HG03135 (cell line): ENCODE measurements around the gene CD81.

ENCODE experiments used
- ATAC-seq: cut with Tn5 transposase; IDR thresholded peaks from one replicate; pipeline ENCODE4 v1.9.1; 2021; ENCODE audit warnings: mild to moderate bottlenecking, moderate library complexity; ENCODE audit not compliant: unreplicated experiment

CD81 gene

DNA sequence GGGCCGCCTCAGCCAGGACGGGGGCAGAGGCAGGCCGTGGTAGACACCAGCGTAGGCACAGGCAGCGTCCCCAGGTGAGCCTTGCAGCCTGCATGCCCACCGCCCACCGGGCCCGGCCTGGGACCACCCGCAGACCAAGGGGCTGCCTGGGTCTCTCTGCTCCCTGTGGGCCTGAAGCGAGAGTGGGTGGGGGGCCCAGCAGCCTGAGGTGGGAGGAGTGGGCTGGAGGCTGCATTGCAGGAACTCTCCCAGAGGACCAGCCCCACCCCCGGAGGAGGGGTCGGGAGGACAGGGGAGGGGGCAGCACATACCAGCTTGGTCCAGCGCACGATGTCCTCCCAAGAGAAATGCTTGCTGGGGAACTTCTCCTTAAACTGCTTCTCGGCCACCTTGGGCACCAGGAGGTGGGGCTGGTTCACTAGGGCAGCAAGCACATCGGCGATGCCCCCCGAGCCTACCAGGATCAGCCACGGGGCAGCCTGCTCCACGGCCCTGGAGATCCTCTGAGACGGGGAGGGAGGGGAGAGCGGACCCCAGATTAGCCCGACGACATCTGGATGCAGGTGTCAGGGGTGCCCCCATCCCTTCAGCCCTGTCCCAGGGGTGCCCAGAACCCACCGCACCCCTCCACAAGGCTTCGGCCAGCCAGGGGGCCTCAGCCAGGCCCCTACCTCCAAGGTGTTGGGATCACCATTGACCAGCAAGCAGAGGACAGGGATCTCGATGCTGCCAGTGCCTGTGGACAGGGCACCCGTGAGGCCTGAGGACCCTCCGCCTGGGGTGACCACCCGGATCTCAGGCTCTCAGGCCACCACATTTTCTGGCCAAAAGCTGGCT is 41.0 kb downstream of the CD81 start:
- ATAC-seq = no peak

DNA sequence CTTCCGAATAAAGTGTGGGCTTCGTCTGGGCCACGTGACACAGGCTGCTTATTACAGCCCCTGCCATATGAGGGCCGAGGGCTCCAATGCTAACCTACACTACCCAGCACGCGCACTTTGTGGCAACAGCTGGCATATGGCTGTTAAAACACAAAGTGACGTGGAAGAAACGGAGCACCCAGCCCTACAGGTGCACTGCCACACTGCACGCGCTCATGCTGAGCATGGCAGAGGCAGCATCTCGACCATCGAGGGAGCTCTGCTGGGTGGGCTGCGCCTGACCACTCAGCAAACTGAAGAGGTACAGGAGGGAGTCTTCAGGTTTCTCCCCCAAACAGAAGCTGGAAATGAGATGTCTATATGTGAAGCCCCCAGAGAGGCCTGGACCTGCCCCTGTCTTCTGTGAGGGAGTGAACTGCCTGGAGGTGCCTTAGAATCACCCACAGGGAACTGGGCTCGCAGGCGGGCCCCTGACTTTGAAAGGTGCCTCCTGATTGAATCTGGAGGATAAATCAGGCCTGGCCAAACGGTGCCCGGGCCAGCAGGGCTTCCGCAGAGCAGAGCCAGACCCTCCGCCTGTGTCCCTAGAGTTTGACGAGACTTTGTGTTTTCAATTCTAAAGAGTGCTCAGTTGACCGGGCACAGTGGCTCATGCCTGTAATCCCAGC is 41.7 kb downstream of the CD81 start:
- ATAC-seq = no peak

DNA sequence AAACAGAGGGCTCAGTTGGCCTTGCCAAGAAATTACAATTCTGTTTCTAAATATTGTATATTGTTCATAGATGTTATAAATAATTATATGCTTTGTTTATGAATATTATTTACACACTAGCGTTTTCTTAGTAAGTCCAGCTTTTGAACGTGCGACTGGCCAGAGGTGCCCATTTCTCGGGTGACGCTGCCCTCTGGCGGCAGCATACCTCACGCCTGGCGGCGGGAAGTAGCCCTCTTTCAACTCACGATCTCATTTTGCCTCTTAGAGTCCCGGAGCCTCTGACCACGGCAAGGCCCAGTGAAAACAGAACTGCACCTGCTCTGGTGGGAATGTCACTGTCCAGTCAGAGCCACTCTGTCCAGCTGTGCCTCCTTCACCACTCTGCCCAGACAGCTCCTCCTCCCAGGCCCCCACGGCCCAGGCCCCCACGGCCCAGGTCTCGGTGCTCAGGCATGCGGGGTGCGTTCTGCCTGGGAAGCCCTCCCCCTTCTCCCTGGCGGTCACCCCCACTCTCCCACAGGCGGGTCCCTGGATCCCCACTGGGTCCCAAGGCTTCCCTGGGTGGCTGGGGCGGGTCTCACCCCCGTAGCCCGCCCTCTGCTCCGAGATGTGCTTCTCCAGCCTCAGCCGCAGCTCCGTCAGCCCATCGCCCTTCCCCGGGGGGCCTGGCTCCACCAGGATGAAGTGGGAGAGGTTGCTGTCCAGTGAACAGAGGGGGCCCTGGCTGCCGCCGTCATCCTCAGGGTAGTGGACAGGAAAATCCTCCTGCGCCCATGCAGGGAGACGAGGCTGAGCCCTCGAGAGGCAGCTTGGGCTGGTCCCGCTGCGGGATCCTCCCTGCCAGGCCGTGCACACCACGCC is 42.8 kb downstream of the CD81 start:
- ATAC-seq = no peak

DNA sequence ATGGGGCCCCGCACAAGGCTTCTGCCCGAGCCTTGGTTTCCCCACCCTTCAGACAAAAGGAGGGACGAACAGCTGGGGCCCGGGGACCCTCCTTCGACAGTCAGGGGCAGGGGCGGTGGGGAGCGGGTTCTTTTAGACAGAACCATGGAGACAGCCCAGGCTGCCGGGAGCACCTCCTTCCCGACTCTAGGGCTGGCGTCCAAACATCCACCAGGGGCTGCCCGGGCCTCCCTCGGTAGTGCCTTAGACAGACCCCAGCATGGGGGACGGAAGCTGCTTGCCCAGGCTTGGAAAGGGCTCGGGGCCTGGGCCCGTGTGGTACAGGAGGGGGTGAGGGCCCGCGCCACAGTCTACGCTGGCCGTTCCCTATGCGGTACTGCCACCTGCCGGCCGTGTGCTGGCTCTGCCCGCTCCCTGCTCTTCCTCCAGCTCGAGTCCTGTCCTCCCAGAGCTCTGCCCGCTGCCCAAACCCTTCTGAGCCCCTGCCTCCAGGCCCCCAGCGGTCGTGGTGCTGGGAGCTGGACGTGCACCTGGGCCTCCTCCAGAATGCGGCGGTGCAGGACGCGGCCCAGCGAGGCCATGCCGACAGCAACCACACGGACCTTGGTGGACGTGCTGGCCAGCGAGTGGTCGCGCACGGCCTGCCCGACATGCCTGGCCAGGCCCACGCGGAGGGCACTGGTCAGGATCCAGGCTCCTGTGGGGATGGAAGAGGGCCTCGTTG is 43.6 kb downstream of the CD81 start:
- no peak for ATAC-seq

DNA sequence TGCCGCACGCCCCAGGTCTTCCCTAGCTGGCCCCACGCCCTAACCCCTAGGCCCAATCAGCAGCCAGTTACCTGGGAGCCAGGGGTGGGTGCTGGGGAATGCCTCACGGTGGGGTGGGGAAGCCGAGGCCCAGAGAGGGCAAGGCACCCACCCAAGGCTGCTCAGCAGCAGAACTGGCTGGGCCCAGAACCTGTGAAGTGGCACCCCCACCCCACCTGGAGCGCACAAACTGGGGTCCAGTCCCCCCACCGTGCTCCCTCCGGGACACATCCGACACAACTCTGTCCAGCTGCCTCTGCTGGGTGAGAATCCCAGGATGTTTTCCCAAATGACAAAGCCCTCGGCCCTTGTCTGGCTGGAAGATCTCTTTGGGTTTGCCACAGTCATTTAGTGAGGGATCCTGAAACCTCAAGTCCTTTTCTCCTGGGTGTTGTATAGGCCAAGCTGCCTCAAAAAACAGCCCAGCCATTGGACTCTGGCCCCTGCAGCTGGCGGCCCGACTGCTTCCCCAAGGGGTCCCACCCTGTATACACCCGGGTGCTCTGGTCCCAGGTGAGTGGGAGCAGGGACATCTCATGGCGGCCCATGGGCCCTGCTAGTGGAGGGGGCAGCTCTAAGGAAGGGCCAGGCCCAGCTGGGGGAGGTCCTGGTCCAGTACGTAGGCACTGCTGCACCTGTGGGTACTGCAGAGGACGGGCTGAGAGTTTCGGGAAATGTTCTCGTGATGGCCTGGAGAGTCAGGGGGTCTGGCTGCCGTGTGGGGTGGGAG is 44.3 kb downstream of the CD81 start:
- no peak for ATAC-seq

DNA sequence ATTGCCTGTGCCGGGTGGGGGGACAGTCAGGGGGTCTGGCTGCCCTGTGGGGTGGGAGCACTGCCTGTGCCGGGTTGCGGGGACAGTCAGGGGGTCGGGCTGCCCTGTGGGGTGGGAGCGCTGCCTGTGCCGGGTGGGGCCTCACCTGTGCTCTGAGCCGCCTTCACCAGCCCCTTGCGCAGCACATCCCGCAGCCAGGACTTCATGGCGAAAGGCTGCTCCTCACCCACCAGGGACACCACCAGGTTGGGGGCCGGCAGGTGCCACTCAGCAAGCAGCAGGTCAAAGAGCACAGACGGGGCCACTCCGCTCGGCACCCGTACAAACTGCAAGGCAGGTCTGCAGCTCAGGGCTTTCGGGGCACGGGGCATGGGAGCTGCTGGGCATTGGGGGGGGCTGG is 44.9 kb downstream of the CD81 start:
- no peak for ATAC-seq

DNA sequence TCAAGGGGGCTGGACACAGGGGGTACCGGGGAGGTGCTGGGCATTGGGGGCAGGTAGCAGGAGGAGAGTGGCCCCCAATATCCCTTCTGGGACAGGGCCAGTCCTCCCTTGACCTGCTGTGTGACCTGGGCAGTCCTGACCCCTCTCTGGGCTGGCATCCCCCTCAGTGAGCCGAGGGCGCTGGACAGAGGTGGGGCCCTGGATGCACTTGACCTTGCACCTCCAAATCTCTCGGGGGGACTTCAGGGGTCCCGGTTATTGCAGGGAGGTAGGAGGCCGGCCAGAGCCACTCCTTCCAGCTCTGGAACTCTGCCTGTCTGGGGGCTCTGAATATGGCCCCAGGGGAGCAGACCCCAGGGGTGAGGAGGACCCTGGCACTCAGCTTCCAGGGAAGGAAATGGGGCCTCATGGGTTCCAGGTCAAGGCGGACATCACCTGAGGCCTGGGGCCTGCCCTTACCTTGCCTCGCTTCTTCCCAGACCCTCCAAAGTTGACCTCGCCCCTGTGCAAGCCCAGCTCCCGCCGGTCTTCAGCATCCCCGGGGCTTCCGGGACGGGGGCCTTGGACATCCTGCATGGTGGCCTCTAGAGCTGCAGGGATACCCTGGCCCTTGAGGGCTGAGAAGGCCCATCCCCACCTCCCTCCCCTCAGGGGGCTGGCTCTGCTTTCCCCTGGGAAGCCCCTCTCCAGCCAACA is 45.5 kb downstream of the CD81 start:
- no peak for ATAC-seq

DNA sequence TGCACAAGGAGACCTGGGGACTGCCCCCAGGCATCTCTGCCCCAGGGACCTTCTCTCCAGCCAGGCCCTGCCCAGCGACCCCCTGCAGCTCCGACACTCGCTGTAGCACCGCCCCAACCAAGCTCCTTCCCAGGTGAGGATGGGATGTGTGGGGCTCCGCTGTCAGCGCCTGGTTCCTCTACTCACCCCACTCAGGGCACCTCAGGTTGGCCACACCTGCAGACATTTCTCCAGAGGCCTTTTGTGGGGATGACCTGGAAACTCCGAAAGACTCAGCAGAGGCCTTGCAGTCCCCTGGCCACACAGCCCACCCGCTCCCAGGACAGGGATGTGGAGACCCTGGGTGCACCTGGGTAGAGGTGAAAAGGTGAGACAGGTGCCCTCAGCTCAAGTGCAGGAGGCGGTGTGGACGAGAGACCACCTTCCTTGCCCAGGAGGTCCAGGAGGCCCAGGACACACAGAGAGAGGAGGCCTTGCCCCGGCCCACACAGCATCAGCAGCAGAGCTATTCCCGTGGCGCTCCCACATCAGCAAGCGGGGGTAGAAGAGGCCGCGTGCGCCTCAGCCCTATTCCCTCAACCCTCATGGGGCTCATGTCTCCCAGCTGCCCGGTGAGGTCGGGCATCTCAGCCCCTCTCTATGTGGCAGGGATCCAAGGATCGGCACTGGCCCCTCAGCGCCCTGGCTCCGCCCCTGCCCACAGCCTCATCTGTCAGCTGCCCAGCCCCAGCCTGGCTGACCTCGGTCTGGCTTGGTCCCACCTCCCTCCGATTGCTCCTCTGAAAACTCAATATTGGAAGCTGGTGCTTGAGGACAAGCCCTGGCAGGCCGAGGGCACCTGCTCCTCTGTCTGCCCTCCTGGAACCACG is 46.3 kb downstream of the CD81 start:
- ATAC-seq = no peak

DNA sequence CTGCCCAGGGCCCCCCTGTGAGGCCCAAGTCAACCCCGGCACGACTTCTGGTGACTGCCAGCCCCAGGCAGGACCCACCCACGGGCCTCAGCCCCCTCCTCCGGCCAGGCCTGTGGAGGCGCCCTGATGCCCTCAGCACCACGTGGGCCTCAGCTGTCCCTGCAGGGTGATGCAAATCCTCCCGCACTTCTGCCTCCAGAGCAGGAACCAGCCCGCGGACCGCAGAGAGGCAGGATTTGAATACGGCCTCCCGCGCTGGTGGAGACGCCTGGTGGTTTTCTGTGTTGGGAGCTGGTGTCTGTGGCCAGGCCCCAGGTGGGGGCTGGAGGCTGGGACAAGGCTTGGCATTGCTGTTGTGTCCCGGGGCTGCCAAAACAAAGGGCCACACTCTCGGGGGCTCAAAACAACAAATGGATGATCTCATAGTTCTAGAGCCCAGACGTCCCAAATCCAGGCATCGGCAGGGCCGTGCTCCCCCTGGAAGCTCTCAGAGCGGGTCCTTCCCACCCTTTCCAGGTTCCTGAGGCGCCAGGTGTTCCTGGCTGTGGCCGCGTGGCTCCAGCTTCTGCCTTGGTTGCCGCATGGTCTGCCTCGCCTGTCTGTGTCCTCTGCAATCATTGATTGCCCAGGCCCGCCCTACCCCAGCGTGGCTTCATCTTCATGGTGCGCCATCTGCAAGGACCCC is 47.8 kb downstream of the CD81 start:
- no peak for ATAC-seq

DNA sequence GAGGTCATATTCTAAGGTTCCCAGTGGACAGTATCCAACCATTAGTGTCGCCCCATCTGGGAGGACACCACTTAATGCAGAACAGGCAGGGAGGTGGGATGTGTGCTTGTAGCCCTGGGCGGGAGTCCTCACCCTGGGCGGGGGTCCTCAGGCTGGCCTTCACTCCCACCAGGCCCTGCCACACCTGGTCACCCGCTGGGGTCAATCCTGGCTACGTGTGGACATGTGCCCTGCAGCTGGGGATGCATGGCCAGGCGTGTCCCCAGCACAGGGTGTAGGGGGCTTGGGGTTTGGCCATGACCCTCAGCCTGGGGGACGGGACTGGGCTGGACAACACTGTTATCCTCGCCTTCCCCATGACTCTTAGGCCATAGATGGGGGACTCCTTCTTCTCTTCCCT is 48.4 kb downstream of the CD81 start:
- ATAC-seq = no peak

DNA sequence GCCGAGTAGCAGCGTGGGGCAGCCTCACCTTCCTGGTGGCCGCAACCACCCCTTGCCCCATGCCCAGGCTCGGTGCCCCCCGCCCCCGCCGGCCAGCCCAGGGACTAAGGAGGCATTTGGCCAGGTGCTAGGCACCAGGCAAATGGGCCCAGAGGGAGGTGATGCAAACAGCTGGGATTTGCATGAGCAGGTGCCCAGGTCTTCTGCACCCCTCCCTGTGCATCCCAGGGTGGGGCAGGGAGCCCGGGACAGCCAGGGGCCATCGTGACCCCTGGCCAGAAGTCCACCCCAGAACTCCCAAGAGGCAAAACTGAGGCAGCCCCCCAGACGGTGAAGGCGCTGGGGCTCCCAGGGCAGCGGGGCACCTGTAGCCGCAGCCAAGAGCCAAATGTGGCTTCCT is 49.1 kb downstream of the CD81 start:
- no peak for ATAC-seq

DNA sequence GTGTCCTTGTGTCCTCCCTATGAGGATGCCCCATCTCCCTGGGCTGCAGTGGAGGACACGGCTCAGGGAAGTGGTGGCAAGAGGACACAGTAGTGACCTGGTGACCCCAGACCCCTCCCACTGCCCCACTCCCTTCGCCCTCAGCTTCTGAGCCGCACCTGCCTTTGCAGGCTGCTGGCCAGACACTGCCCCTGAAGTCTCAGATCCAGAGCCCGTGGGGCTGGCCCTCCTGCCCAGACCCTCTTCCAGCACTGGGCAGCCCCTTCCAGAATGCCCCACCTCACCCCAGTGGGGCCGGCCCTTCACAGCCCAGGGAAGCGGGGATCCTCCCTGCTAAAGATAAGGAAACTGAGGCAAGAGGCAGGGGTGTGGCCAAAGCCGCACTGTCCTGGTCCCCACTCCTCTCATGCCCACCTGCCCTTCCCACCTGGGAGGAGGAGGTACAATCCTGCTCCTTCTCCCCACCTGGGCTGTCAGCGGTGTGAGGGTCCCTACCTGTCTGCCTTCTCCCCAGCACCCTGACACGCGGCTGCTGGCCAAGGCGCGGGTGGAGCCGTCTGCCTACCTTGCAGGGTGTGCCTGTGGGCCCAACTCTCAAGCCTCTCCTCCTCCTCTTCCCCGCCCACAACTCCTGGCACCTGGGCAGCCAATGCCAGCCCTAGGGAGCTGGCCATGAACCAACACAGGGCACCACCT is 49.9 kb downstream of the CD81 start:
- no peak for ATAC-seq

DNA sequence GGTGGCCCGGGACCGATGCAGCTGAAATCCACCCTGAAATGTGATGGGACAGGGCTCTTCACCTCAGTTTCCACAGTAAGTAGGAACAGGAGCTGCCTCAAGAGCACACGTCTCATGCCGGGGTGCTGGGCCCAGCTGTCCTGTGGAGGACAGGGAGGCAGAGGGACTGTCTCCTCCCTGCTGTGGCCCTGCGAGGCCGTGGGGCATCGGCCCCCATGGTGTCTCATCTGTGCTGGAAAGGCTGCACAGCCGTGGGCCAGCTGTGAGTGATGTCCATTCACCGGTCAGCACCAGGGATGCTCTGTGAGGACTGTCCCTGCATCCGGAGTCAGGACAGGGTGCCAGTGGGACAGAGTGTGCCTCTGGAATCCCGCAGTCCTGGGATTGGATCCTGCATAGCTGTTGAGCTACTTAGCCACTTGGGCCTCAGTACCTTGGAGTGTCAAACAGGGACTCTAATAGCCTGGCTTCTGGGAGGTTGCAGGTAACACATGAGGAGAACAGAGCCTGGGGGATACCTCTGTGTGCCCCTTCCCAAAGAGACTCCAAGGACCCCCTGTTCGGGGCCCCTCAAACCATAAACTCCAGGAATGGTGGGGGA is 50.7 kb downstream of the CD81 start:
- no peak for ATAC-seq

DNA sequence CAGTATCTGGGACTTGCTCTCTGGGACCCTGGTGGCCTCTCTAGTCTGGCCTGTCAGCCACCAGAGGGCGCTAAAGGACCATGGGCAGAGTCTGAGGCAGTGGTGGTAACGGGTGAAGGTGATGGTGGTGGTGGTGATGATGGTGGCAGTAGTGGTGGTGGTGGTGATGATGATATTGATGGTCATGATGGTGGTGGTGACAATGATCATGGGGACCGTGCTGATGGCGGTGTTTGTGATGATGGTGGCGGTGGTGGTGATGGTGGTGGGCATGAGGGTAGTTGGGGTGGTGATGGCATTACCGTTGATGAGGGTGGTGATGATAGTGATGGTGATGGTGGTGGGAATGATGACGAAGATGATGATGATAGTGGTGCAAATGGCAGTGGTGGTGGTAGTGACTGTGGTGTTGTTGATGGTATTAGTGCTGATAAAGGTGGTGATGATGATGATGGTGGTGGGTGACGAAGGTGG is 51.2 kb downstream of the CD81 start:
- no peak for ATAC-seq

DNA sequence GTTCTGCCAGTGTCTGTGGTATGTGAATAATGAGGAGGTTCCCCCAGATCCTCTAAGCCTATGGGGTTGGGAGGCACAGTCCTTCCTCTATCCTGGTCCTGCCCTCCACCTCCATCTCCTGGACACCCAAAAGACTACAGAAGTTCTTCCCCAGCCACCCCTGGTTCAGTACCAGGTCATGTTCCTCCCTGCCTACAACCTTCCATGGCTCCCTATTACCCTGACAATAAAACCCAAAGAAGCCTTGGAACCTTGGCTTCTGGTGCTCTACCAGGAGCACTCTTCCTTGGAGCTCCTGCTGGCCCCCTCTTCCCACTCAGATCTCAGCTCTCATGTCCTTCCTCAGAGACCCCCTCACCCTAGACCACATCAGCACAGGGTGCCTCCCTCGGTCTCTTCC is 54.3 kb downstream of the CD81 start:
- ATAC-seq = no peak

DNA sequence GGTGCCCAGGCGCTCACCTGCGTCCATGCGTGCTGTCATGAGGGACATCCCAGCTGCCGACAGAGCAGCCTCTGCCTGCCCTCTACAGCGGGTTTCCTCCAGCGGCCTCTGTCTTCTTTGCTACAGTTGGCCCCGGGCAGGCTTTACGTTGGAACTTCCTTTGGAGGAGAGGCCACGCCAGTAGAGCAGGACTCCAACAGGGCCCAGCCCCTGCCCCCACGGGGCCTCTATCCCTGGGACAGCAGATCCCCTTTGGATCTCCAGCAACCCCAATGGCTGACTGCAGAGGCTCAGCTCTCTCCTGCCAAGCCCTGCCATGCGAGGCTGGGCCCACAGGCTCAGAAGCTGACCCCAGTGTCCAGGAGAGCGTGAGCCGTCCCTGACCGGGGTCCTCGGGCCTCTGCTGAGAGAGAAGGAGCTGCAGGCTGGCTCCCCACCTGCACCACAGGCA is 55.1 kb downstream of the CD81 start:
- ATAC-seq = no peak

DNA sequence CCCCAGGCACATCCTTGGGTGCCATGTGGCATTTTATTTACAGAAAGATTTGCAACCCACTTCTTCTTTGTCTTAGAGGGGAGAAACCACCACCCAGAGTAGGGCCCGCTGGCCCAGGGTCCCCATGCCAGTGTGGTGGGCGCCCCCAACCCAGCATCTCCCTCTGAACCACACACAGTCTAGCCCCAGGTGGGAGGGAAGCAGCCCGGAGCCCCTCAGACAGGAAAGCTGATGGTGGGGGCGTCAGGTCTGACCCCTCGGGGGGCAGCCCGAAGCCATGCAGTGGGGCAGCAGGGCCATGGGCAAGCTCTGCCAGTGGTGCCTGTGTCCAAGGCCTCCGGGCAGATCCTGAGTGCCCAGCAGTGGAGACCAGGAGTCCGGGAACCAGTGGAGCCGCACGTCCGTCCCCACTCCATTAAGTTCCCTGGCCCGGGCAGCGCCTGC is 55.5 kb downstream of the CD81 start:
- no peak for ATAC-seq
